ENCODE results near the gene CEACAM7.

CEACAM7 gene

GRCh38 chr19:41734156-41734555, 46.1 kb upstream of the CEACAM7 start (continued):
- TF ChIP-seq ZNF830 (tag by site-specific recombination; IDR thresholded peaks at IDR 0.05; ENCODE audit: low read depth), result no peak

- POLR2A ChIA-PET, result no interaction called here
- CTCF ChIA-PET, result interaction anchor here (0.5 to 6.0 kb wide), 9 partner anchors 10 to 1546 kb away, joined by 3 to 43 read pairs (median 5); no protein-coding TSS in a partner anchor
- no peak for TF ChIP-seq MYNN (tag by site-specific recombination; IDR thresholded peaks at IDR 0.05; ENCODE audit: borderline replicate concordance)
- no peak for TF ChIP-seq TRIM28 (IDR thresholded peaks at IDR 0.05; ENCODE audit: borderline replicate concordance, low read length)
- no peak for TF ChIP-seq KLF16 (tag by site-specific recombination; IDR thresholded peaks at IDR 0.05)
- TF ChIP-seq ZNF501 (tag by site-specific recombination; IDR thresholded peaks at IDR 0.05), result no peak
- no peak for TF ChIP-seq ZEB2 (tag by site-specific recombination; IDR thresholded peaks at IDR 0.05)
- TF ChIP-seq ZNF223 (tag by site-specific recombination; IDR thresholded peaks at IDR 0.05), result no peak
- no peak for TF ChIP-seq ZNF324 (tag by site-specific recombination; IDR thresholded peaks at IDR 0.05)
- no peak for TF ChIP-seq ZNF391 (tag by site-specific recombination; IDR thresholded peaks at IDR 0.05; ENCODE audit: borderline replicate concordance, low read depth)
- no peak for TF ChIP-seq ZNF692 (tag by site-specific recombination; IDR thresholded peaks at IDR 0.05)
- no peak for TF ChIP-seq ZNF518A (tag by site-specific recombination; conservative IDR thresholded peaks at IDR 0.05; ENCODE audit: low read depth)
- TF ChIP-seq ZNF239 (tag by site-specific recombination; IDR thresholded peaks at IDR 0.05), result no peak
- TF ChIP-seq ZNF555 (tag by site-specific recombination; conservative IDR thresholded peaks at IDR 0.05), result no peak
- Histone ChIP-seq H3K4me1 (ENCODE audit: control insufficient read depth, insufficient read depth, low read length) (no peaks in the 10 kb centered on the region), H3K36me3 (ENCODE audit: control insufficient read depth in 2 of 2, insufficient read depth in 1 of 2, low read length in 2 of 2) (no peaks in the 10 kb centered on the region; a peak in 1 of 3 replicates), H3K9me3 (ENCODE audit: control insufficient read depth, insufficient read depth, low read depth, low read length) (no peaks in the 10 kb centered on the region), H3K4me3 (ENCODE audit: low read depth, low read length) (no peak overlapping the region), H3K27ac (ENCODE audit: extremely low read depth, low read depth, low read length) (no peak overlapping the region)
These were observed 38.4 kb upstream of the CEACAM7 start for GRCh38 chr19:41726493-41726892.

DNA sequence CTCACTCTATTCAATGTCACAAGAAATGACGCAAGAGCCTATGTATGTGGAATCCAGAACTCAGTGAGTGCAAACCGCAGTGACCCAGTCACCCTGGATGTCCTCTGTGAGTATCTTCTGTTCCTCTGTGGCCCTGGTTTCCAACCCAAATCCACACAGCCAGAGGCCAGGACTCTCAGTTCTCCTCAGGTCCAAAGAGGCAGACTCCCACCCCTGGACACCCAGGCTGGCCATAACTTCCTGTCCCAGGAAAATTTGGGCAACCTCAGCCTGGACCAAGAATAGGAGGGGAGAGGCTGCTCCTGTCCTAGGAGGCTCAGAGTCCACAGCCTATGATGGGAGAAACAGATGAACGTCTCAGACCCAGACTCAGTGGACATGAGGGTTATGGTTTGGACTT, 32.0 kb upstream of the CEACAM7 start:
- ChIA-PET POLR2A (no interaction called here), CTCF (interaction anchor here (0.6 to 5.7 kb wide), 3 partner anchors 13 to 78 kb away, joined by 3 to 94 read pairs (median 5); partner anchors contain the start of gene CEACAM5)
- Histone ChIP-seq H3K4me3 (ENCODE audit: low read depth, low read length) (no peak overlapping the region), H3K9me3 (ENCODE audit: control insufficient read depth, insufficient read depth, low read depth, low read length) (no peaks in the 10 kb centered on the region), H3K27ac (ENCODE audit: extremely low read depth, low read depth, low read length) (no peak overlapping the region), H3K36me3 (ENCODE audit: control insufficient read depth in 2 of 2, insufficient read depth in 1 of 2, low read length in 2 of 2) (no peaks in the 10 kb centered on the region), H3K4me1 (ENCODE audit: control insufficient read depth, insufficient read depth, low read length) (no peaks in the 10 kb centered on the region)
- TF ChIP-seq ZNF585B (tag by site-specific recombination; IDR thresholded peaks at IDR 0.05) (no peak), ZNF501 (tag by site-specific recombination; IDR thresholded peaks at IDR 0.05) (no peak), ZNF488 (tag by site-specific recombination; IDR thresholded peaks at IDR 0.05) (no peak), ZNF560 (tag by site-specific recombination; IDR thresholded peaks at IDR 0.05; ENCODE audit: borderline replicate concordance) (no peak), BCL11B (tag by site-specific recombination; IDR thresholded peaks at IDR 0.05; ENCODE audit: low read depth) (no peak), ZNF621 (tag by site-specific recombination; IDR thresholded peaks at IDR 0.05) (no peak), ZNF133 (tag by site-specific recombination; IDR thresholded peaks at IDR 0.05) (no peak), ZSCAN23 (tag by site-specific recombination; IDR thresholded peaks at IDR 0.05) (no peak)
- TF ChIP-seq, protein P1, sequence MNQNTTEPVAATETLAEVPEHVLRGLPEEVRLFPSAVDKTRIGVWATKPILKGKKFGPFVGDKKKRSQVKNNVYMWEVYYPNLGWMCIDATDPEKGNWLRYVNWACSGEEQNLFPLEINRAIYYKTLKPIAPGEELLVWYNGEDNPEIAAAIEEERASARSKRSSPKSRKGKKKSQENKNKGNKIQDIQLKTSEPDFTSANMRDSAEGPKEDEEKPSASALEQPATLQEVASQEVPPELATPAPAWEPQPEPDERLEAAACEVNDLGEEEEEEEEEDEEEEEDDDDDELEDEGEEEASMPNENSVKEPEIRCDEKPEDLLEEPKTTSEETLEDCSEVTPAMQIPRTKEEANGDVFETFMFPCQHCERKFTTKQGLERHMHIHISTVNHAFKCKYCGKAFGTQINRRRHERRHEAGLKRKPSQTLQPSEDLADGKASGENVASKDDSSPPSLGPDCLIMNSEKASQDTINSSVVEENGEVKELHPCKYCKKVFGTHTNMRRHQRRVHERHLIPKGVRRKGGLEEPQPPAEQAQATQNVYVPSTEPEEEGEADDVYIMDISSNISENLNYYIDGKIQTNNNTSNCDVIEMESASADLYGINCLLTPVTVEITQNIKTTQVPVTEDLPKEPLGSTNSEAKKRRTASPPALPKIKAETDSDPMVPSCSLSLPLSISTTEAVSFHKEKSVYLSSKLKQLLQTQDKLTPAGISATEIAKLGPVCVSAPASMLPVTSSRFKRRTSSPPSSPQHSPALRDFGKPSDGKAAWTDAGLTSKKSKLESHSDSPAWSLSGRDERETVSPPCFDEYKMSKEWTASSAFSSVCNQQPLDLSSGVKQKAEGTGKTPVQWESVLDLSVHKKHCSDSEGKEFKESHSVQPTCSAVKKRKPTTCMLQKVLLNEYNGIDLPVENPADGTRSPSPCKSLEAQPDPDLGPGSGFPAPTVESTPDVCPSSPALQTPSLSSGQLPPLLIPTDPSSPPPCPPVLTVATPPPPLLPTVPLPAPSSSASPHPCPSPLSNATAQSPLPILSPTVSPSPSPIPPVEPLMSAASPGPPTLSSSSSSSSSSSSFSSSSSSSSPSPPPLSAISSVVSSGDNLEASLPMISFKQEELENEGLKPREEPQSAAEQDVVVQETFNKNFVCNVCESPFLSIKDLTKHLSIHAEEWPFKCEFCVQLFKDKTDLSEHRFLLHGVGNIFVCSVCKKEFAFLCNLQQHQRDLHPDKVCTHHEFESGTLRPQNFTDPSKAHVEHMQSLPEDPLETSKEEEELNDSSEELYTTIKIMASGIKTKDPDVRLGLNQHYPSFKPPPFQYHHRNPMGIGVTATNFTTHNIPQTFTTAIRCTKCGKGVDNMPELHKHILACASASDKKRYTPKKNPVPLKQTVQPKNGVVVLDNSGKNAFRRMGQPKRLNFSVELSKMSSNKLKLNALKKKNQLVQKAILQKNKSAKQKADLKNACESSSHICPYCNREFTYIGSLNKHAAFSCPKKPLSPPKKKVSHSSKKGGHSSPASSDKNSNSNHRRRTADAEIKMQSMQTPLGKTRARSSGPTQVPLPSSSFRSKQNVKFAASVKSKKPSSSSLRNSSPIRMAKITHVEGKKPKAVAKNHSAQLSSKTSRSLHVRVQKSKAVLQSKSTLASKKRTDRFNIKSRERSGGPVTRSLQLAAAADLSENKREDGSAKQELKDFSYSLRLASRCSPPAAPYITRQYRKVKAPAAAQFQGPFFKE (tag by site-specific recombination; IDR thresholded peaks at IDR 0.05; ENCODE audit: borderline replicate concordance), result no peak
